K562 (cell line): ENCODE measurements around the gene MERTK. TPM values are rescaled to one million over a fixed set of nuclear protein-coding genes. Genes with fewer than 3 reads are reported as not detected.
A peak's percentile ranks its signal among the peaks of the same experiment; 100 is the strongest.

Experiments used
- BRD4 ChIP-seq: fragments of 200-600 bp; sonication (generic); IDR thresholded peaks from 2 replicates; pipeline ENCODE4 v1.6.1; 2017; ENCODE audit warnings: inconsistent platforms
- CBX3 ChIP-seq, 2 experiments: IDR thresholded peaks; 1 replicate in 1 of 2; 2 replicates in 1 of 2; pipeline ENCODE4 v1.6.1; 2012; ENCODE audit warnings: inconsistent platforms in 2 of 2, low read length in 2 of 2, borderline replicate concordance in 1 of 2, control low read depth in 1 of 2
- ETV6 ChIP-seq, 3 experiments: fragments of 150-350 bp in 1 of 3; sonication (generic) in 1 of 3; formaldehyde crosslinking in 1 of 3; IDR thresholded peaks; 2 replicates each; pipeline versions ENCODE4 v1.6.1 to v1.8.0; 2014 to 2022; ENCODE audit warnings: borderline replicate concordance in 2 of 3, low read depth in 2 of 3, antibody characterized with exemption in 1 of 3, low read length in 1 of 3, mild to moderate bottlenecking in 1 of 3, missing genetic modification reagents in 1 of 3
- GTF2F1 ChIP-seq: IDR thresholded peaks from 2 replicates; pipeline ENCODE4 v1.6.1; 2011; ENCODE audit warnings: low read depth, low read length, improper control_type of control experiment
- SIN3A ChIP-seq, 2 experiments: fragments of 150-350 bp in 1 of 2; IDR thresholded peaks; 2 replicates each; pipeline ENCODE4 v1.6.1; 2011 to 2016; ENCODE audit warnings: borderline replicate concordance in 2 of 2, low read depth in 2 of 2, low read length in 2 of 2, mild to moderate bottlenecking in 2 of 2, moderate library complexity in 2 of 2; ENCODE audit not compliant: control insufficient read depth in 1 of 2
- ZNF76 ChIP-seq: fragments of 250-450 bp; sonication (Bioruptor Pico); IDR thresholded peaks from 2 replicates; pipeline ENCODE4 v1.4.0; 2020; ENCODE audit warnings: mild to moderate bottlenecking, moderate library complexity, borderline replicate concordance
- polyA plus RNA-seq, 8 experiments: library from polyadenylated mRNA; depleted of rRNA in 4 of 8; stranded (reverse) in 5 of 8; unstranded in 3 of 8; fragments of >200 nt; fragmentation: Nextera tagmentation in 2 of 8; fragmentation: Illumina TruSeq in 1 of 8; extraction: Ambion mirVana in 2 of 8; extraction: Trizol in 1 of 8; gene quantifications; 2 replicates each; pipeline versions ENCODE4 v1.2.1 to v1.2.3, GENCODE V29; 2011 to 2014; ENCODE audit warnings: inconsistent platforms in 1 of 8, missing spikeins in 1 of 8
- total RNA-seq, 7 experiments: library from RNA; depleted of rRNA in 6 of 7; stranded (reverse); fragments of >200 nt in 6 of 7; fragmentation: Illumina TruSeq in 2 of 7; extraction: Trizol in 2 of 7; gene quantifications; 2 replicates each; pipeline versions ENCODE4 v1.2.1 to v1.2.3, GENCODE V29; 2011 to 2021; ENCODE audit warnings: low replicate concordance in 1 of 7
- TF ChIP-seq, protein P1 (sequence below): fragments of 450-650 bp; formaldehyde crosslinking; IDR thresholded peaks from 2 replicates; pipeline ENCODE4 v1.4.0; 2022; ENCODE audit warnings: missing genetic modification characterization
- TF ChIP-seq, protein P2 (sequence below): fragments of 450-650 bp; IDR thresholded peaks from 2 replicates; pipeline ENCODE4 v1.6.1; 2016; ENCODE audit warnings: borderline replicate concordance
- TF ChIP-seq, protein P3 (sequence below): sonication (generic); formaldehyde crosslinking; IDR thresholded peaks from 2 replicates; pipeline ENCODE4 v1.8.0; 2022; ENCODE audit warnings: missing genetic modification reagents, mild to moderate bottlenecking, moderate library complexity, borderline replicate concordance
- TF ChIP-seq, protein P4 (sequence below): fragments of 450-650 bp; formaldehyde crosslinking; IDR thresholded peaks from 2 replicates; pipeline ENCODE4 v1.4.0; 2022; ENCODE audit warnings: missing genetic modification characterization
- TF ChIP-seq, protein P5 (sequence below), 2 experiments: IDR thresholded peaks in 1 of 2; conservative IDR thresholded peaks in 1 of 2; 2 replicates each; pipeline ENCODE4 v1.6.1; 2016; ENCODE audit warnings: low read depth in 2 of 2, mild to moderate bottlenecking in 1 of 2, missing compliant biosample characterization in 1 of 2, missing genetic modification characterization in 1 of 2, moderate library complexity in 1 of 2
- TF ChIP-seq, protein P6 (sequence below): fragments of 450-650 bp; IDR thresholded peaks from 2 replicates; pipeline ENCODE4 v1.7.0; 2016; ENCODE audit warnings: borderline replicate concordance

The MERTK gene
- total and polyA plus RNA-seq, 9 of the 15 experiments (the other 6 are each of a cell fraction or from before 2014, with no cell fraction given) = 0.23 to 1.6 (median 0.74) TPM

DNA sequence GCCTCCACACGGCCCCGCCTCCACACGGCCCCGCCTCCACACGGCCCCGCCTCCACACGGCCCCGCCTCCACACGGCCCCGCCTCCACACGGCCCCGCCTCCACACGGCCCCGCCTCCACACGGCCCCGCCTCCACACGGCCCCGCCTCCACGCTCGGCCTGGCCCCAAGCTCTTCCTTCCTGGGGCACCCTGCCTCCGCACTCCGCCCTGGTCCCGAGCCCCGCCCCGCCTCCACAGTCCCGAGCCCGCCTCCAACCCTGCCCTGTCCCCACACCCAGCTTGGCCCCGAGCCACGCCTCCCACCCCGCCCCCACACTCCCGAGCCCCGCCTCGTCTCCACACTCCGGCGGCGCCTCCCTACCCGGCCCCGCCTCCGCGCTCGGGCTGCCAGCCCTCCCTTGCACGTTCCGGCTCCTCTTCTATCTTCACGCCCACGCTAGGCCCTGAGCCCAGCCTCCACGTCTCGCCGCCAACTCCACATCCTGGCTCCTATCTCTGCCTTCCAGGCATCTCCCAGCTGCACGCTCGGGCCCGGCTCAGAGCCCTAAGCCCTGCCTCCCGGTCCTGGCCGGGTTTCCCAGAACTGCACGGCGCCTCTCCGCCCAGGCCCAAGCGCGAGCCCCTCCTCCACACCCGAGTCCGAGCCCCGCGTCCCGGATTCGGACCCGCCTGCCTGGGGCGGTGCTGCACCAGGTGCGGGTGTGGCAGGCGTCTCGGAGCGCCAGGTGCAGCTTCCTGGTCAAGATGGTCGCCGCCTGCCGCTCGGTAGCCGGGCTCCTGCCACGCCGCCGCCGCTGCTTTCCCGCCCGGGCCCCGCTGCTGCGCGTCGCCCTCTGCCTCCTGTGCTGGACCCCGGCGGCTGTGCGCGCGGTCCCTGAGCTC lies 156.7 kb downstream of the MERTK start, which contains the start of gene TMEM87B (continued):
- TF ChIP-seq, protein P1, sequence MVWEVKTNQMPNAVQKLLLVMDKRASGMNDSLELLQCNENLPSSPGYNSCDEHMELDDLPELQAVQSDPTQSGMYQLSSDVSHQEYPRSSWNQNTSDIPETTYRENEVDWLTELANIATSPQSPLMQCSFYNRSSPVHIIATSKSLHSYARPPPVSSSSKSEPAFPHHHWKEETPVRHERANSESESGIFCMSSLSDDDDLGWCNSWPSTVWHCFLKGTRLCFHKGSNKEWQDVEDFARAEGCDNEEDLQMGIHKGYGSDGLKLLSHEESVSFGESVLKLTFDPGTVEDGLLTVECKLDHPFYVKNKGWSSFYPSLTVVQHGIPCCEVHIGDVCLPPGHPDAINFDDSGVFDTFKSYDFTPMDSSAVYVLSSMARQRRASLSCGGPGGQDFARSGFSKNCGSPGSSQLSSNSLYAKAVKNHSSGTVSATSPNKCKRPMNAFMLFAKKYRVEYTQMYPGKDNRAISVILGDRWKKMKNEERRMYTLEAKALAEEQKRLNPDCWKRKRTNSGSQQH (CRISPR knock-in tag) = 0 out of 2 replicates have a peak, but pooled peaks have one; percentile 20
- TF ChIP-seq ZNF76 (CRISPR knock-in tag) (peak; percentile 49; the same call in 1 of the 2 replicates), CBX3 (IDR thresholded peaks at IDR 0.05; ENCODE audit: borderline replicate concordance in 1 of 2, low read length in 2 of 2) (peak in 1 of 2 experiments; percentile 67; a peak in 1 of 3 replicates), ETV6 (IDR thresholded peaks at IDR 0.05; ENCODE audit: borderline replicate concordance in 1 of 2, low read depth in 2 of 2, low read length in 1 of 2) (peak in 1 of 2 experiments; percentile 62; a peak in 1 of 4 replicates), ETV6 (CRISPR knock-in tag; IDR thresholded peaks at IDR 0.05; ENCODE audit: borderline replicate concordance) (no peak), BRD4 (peak; percentile 66; the same call in 1 of the 2 replicates), SIN3A (IDR thresholded peaks at IDR 0.05; ENCODE audit: borderline replicate concordance in 2 of 2, control insufficient read depth in 1 of 2, low read depth in 2 of 2, low read length in 2 of 2) (peak in 1 of 2 experiments; percentile 79; a peak in 1 of 4 replicates), GTF2F1 (no peak)
- TF ChIP-seq, protein P2, sequence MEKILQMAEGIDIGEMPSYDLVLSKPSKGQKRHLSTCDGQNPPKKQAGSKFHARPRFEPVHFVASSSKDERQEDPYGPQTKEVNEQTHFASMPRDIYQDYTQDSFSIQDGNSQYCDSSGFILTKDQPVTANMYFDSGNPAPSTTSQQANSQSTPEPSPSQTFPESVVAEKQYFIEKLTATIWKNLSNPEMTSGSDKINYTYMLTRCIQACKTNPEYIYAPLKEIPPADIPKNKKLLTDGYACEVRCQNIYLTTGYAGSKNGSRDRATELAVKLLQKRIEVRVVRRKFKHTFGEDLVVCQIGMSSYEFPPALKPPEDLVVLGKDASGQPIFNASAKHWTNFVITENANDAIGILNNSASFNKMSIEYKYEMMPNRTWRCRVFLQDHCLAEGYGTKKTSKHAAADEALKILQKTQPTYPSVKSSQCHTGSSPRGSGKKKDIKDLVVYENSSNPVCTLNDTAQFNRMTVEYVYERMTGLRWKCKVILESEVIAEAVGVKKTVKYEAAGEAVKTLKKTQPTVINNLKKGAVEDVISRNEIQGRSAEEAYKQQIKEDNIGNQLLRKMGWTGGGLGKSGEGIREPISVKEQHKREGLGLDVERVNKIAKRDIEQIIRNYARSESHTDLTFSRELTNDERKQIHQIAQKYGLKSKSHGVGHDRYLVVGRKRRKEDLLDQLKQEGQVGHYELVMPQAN = peak; percentile 53; the same call in 1 of the 2 replicates
- TF ChIP-seq, protein P3, sequence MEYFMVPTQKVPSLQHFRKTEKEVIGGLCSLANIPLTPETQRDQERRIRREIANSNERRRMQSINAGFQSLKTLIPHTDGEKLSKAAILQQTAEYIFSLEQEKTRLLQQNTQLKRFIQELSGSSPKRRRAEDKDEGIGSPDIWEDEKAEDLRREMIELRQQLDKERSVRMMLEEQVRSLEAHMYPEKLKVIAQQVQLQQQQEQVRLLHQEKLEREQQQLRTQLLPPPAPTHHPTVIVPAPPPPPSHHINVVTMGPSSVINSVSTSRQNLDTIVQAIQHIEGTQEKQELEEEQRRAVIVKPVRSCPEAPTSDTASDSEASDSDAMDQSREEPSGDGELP (CRISPR knock-in tag) = peak; percentile 100
- TF ChIP-seq, protein P4, sequence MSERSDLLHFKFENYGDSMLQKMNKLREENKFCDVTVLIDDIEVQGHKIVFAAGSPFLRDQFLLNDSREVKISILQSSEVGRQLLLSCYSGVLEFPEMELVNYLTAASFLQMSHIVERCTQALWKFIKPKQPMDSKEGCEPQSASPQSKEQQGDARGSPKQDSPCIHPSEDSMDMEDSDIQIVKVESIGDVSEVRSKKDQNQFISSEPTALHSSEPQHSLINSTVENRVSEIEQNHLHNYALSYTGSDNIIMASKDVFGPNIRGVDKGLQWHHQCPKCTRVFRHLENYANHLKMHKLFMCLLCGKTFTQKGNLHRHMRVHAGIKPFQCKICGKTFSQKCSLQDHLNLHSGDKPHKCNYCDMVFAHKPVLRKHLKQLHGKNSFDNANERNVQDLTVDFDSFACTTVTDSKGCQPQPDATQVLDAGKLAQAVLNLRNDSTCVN (CRISPR knock-in tag) = no peak
- TF ChIP-seq, protein P5, sequence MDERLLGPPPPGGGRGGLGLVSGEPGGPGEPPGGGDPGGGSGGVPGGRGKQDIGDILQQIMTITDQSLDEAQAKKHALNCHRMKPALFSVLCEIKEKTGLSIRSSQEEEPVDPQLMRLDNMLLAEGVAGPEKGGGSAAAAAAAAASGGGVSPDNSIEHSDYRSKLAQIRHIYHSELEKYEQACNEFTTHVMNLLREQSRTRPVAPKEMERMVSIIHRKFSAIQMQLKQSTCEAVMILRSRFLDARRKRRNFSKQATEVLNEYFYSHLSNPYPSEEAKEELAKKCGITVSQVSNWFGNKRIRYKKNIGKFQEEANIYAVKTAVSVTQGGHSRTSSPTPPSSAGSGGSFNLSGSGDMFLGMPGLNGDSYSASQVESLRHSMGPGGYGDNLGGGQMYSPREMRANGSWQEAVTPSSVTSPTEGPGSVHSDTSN (CRISPR knock-in tag; IDR thresholded peaks at IDR 0.05; ENCODE audit: low read depth) = no peak
- TF ChIP-seq, protein P5 (tag; conservative IDR thresholded peaks at IDR 0.05; ENCODE audit: low read depth) = no peak
- TF ChIP-seq, protein P6, sequence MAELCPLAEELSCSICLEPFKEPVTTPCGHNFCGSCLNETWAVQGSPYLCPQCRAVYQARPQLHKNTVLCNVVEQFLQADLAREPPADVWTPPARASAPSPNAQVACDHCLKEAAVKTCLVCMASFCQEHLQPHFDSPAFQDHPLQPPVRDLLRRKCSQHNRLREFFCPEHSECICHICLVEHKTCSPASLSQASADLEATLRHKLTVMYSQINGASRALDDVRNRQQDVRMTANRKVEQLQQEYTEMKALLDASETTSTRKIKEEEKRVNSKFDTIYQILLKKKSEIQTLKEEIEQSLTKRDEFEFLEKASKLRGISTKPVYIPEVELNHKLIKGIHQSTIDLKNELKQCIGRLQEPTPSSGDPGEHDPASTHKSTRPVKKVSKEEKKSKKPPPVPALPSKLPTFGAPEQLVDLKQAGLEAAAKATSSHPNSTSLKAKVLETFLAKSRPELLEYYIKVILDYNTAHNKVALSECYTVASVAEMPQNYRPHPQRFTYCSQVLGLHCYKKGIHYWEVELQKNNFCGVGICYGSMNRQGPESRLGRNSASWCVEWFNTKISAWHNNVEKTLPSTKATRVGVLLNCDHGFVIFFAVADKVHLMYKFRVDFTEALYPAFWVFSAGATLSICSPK = no peak
